ENCODE data around the gene WASF2. TPM values are rescaled to one million over a fixed set of nuclear protein-coding genes. Genes with fewer than 3 reads are reported as not detected.
A peak's percentile ranks its signal among the peaks of the same experiment; 100 is the strongest.

WASF2 gene
- total and polyA plus RNA-seq, 2 of the 8 experiments (the other 6 are each of a cell fraction or from before 2014, with no cell fraction given) = 32.1 to 86.6 TPM

GRCh38 chr1:27395441-27396195 lies 94.3 kb downstream of the WASF2 start (continued):
- TF ChIP-seq MAX (IDR thresholded peaks at IDR 0.05) (no peak), EGR1 (IDR thresholded peaks at IDR 0.05; ENCODE audit: borderline replicate concordance, low read depth, low read length) (no peak), TEAD4 (IDR thresholded peaks at IDR 0.05; ENCODE audit: low read depth, low read length) (peak; percentile 78), MAFK (IDR thresholded peaks at IDR 0.05; ENCODE audit: low read depth, low read length) (no peak), GABPA (IDR thresholded peaks at IDR 0.05; ENCODE audit: borderline replicate concordance, insufficient read depth, low read length) (no peak), CHD2 (IDR thresholded peaks at IDR 0.05; ENCODE audit: low read length) (no peak), SP1 (IDR thresholded peaks at IDR 0.05; ENCODE audit: low read depth, low read length) (0 out of 2 replicates have a peak, but pooled peaks have one; percentile 20), CTCF (IDR thresholded peaks at IDR 0.05; ENCODE audit: control extremely low read depth in 1 of 3, insufficient read depth in 1 of 3, low read depth in 1 of 3, low read length in 3 of 3) (peak in 2 of 3 experiments; percentile 86 to 98; a peak in 3 of 4 replicates), SIX5 (IDR thresholded peaks at IDR 0.05; ENCODE audit: low read depth, low read length) (no peak), TAF7 (optimal IDR thresholded peaks at IDR 0.05; ENCODE audit: borderline replicate concordance, low read depth, low read length) (no peak), HDAC2 (IDR thresholded peaks at IDR 0.05; ENCODE audit: borderline replicate concordance in 1 of 2, low read depth in 2 of 2, low read length in 2 of 2) (no peak), SIN3A (conservative IDR thresholded peaks at IDR 0.05 in 1 of 2, IDR thresholded peaks at IDR 0.05 in 1 of 2; ENCODE audit: low read depth in 1 of 2, low read length in 2 of 2) (peak in 1 of 2 experiments; percentile 54; a peak in 1 of 4 replicates), KDM5A (IDR thresholded peaks at IDR 0.05; ENCODE audit: low read length) (no peak)
- TF ChIP-seq, protein P1, sequence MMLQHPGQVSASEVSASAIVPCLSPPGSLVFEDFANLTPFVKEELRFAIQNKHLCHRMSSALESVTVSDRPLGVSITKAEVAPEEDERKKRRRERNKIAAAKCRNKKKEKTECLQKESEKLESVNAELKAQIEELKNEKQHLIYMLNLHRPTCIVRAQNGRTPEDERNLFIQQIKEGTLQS (IDR thresholded peaks at IDR 0.05; ENCODE audit: insufficient read depth, low read depth, low read length) = peak; percentile 53; the same call in 1 of the 2 replicates

All from H1 (cell line).